CD14-positive monocyte (primary cell): Measurements from ENCODE around the gene PGM2. TPM values are rescaled to one million over a fixed set of nuclear protein-coding genes. Genes with fewer than 3 reads are reported as not detected.
"Not testable (repeated sequence)": the region's sequence is repeated elsewhere in the genome, so short reads cannot be mapped to it uniquely, and the experiment has no call there.

ENCODE experiments used
- DNase-seq, 3 donors: peaks; one replicate each; pipeline ENCODE4 v3.0.0-alpha.2; 2011 to 2022
- H2AFZ ChIP-seq: 2 replicates; pipeline ENCODE4 v1.6.0; 2012; ENCODE audit warnings: mild to moderate bottlenecking, low read depth, low read length, inconsistent platforms; ENCODE audit not compliant: insufficient read depth, poor library complexity, severe bottlenecking
- H3K27ac ChIP-seq, 2 donors: 1 replicate in 1 of 2; 2 replicates in 1 of 2; pipeline ENCODE4 v1.5.1; 2012 to 2013; ENCODE audit warnings: low read length in 2 of 2, control low read depth in 1 of 2, inconsistent platforms in 1 of 2, low read depth in 1 of 2, mild to moderate bottlenecking in 1 of 2
- H3K27me3 ChIP-seq, 2 donors: one replicate each; pipeline versions ENCODE4 v1.6.0 to v1.6.1; 2011 to 2013; ENCODE audit warnings: low read length in 2 of 2; ENCODE audit not compliant: control insufficient read depth in 2 of 2, insufficient read depth in 2 of 2
- H3K36me3 ChIP-seq, 2 donors: replicated peaks in 1 of 2; 1 replicate in 1 of 2; 2 replicates in 1 of 2; pipeline versions ENCODE4 v1.5.1 to v1.6.1; 2012 to 2013; ENCODE audit warnings: low read length in 2 of 2, control low read depth in 1 of 2, inconsistent platforms in 1 of 2, mild to moderate bottlenecking in 1 of 2; ENCODE audit not compliant: insufficient read depth in 2 of 2, control insufficient read depth in 1 of 2
- H3K4me1 ChIP-seq, 2 donors: 1 replicate in 1 of 2; 2 replicates in 1 of 2; pipeline versions ENCODE4 v1.5.1 to v1.6.1; 2012 to 2013; ENCODE audit warnings: low read length in 2 of 2, control low read depth in 1 of 2, inconsistent platforms in 1 of 2, mild to moderate bottlenecking in 1 of 2, moderate library complexity in 1 of 2; ENCODE audit not compliant: insufficient read depth in 2 of 2, control insufficient read depth in 1 of 2
- H3K4me2 ChIP-seq: replicated peaks from 2 replicates; pipeline ENCODE3; 2012; ENCODE audit warnings: low read length, moderate library complexity, mild to moderate bottlenecking; ENCODE audit not compliant: poor library complexity, severe bottlenecking; ENCODE audit errors: extremely low read depth
- H3K4me3 ChIP-seq, 3 experiments: fragments of 200-600 bp in 1 of 3; sonication (generic) in 1 of 3; replicated peaks in 1 of 3; 1 replicate in 2 of 3; 2 replicates in 1 of 3; pipeline ENCODE4 v1.5.1; 2011 to 2013; ENCODE audit warnings: low read length in 3 of 3, mild to moderate bottlenecking in 3 of 3, control low read depth in 2 of 3, low read depth in 2 of 3, inconsistent platforms in 1 of 3, moderate library complexity in 1 of 3
- H3K79me2 ChIP-seq: 2 replicates; pipeline ENCODE4 v1.6.0; 2012; ENCODE audit warnings: mild to moderate bottlenecking, control low read depth, inconsistent platforms, low read length, moderate library complexity; ENCODE audit not compliant: insufficient read depth
- H3K9ac ChIP-seq: 2 replicates; pipeline ENCODE4 v1.6.0; 2017; ENCODE audit warnings: low read length, mild to moderate bottlenecking; ENCODE audit not compliant: insufficient read depth, poor library complexity, severe bottlenecking
- H3K9me3 ChIP-seq, 2 donors: replicated peaks in 1 of 2; 1 replicate in 1 of 2; 2 replicates in 1 of 2; pipeline versions ENCODE4 v1.5.1 to v1.6.1; 2012 to 2013; ENCODE audit warnings: low read length in 2 of 2, control low read depth in 1 of 2; ENCODE audit not compliant: control insufficient read depth in 1 of 2, insufficient read depth in 1 of 2
- H4K20me1 ChIP-seq: 2 replicates; pipeline ENCODE4 v1.6.0; 2012; ENCODE audit warnings: mild to moderate bottlenecking, low read length, control low read depth, moderate library complexity; ENCODE audit not compliant: insufficient read depth
- H3K27ac Mint-ChIP-seq, 7 donors: one replicate each; pipeline ENCODE4 v1.8.0; 2020; ENCODE audit warnings: mild to moderate bottlenecking in 7 of 7, mixed read lengths in 7 of 7, moderate library complexity in 6 of 7, inconsistent platforms in 2 of 7
- H3K27me3 Mint-ChIP-seq, 3 donors: one replicate each; pipeline ENCODE4 v1.8.0; 2021 to 2022; ENCODE audit warnings: low read depth in 3 of 3, mild to moderate bottlenecking in 3 of 3, mixed read lengths in 3 of 3, moderate library complexity in 3 of 3, inconsistent platforms in 1 of 3
- H3K36me3 Mint-ChIP-seq, 2 donors: one replicate each; pipeline ENCODE4 v1.8.0; 2020; ENCODE audit warnings: mixed read lengths in 2 of 2, inconsistent platforms in 1 of 2, mild to moderate bottlenecking in 1 of 2
- H3K4me1 Mint-ChIP-seq: one replicate; pipeline ENCODE4 v1.8.0; 2020; ENCODE audit warnings: mild to moderate bottlenecking, mixed read lengths
- H3K4me3 Mint-ChIP-seq, 2 donors: one replicate each; pipeline ENCODE4 v1.8.0; 2020; ENCODE audit warnings: mild to moderate bottlenecking in 2 of 2, mixed read lengths in 2 of 2, moderate library complexity in 1 of 2
- H3K9me3 Mint-ChIP-seq, 7 donors: one replicate each; pipeline ENCODE4 v1.8.0; 2020 to 2022; ENCODE audit warnings: mixed read lengths in 7 of 7, mild to moderate bottlenecking in 6 of 7, moderate library complexity in 6 of 7, inconsistent platforms in 2 of 7
- WGBS: methylation state at CpG from one replicate; pipeline ENCODE4 v1.1.5; 2013; ENCODE audit warnings: missing lambda C conversion rate; ENCODE audit not compliant: insufficient coverage; 5-methylcytosine and 5-hydroxymethylcytosine counted together
- intact Hi-C, 2 donors: fragments of 100-400 bp; cut with micrococcal nuclease; formaldehyde crosslinking; loops; one replicate each; pipeline versions ENCODE4 v1.15.0 to v1.15.1; 2023
- polyA plus RNA-seq, 3 donors: library from polyadenylated mRNA; depleted of rRNA in 1 of 3; unstranded in 2 of 3; stranded (reverse) in 1 of 3; fragments of 300-500 nt in 2 of 3; fragments of >200 nt in 1 of 3; fragmentation: Illumina TruSeq in 2 of 3; gene quantifications; 1 replicate in 2 of 3; 2 replicates in 1 of 3; pipeline ENCODE4 v1.2.3, GENCODE V29; 2012 to 2021
- TF ChIP-seq, protein P1 (sequence below): fragments of 200-600 bp; IDR thresholded peaks from one replicate; pipeline ENCODE4 v1.8.0; 2022; ENCODE audit warnings: antibody characterized with exemption, mild to moderate bottlenecking

Gene PGM2
- polyA plus RNA-seq, 3 donors = 17.8 to 48.6 (median 46.2) TPM

DNA sequence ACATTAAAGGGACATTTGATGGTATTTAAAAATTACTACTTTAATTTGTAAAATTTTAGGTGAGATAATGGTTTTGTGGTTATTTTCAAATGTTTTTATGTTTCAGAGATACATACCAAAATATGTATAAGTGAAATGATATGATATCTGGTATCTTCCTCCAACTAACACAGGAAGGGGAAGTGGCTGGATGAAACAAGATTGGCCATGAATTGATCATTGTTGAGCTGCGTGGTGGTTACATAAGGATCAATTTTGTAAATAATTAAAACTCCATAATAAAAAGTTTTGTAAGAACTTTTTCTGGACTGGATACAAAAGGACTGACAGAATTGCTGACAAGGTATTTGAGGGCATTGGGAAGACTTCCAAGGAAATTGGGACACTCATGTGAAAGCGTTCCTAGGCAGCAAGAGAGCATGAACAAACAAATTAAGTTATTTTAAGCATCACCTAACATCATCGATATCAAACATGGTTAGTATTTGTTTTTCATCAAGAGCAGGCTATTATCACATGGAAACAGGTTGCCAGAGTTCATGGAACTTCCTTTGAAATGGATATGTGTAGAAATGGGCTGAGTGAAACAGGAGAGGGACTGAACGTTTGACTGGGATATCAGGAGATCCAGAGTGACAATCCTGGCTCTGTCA lies 4.4 kb upstream of the PGM2 start:
- Histone ChIP-seq H3K4me2 (no peak overlapping the region), H3K4me1 (peaks cover 5 to 13% of the 10 kb centered on the region in 2 donors), H3K9ac (no peak overlapping the region), H3K79me2 (peaks cover 11% of the 10 kb centered on the region), H3K9me3 (no peaks in the 10 kb centered on the region), H3K36me3 (no peaks in the 10 kb centered on the region), H3K27ac (no peak overlapping the region), H3K4me3 (no peak overlapping the region), H2AFZ (no peak overlapping the region), H4K20me1 (no peaks in the 10 kb centered on the region), H3K27me3 (no peaks in the 10 kb centered on the region)
- no peaks in the 10 kb centered on the region for H3K36me3 Mint-ChIP-seq
- no peak for DNase-seq
- peaks cover 11% of the 10 kb centered on the region for H3K4me1 Mint-ChIP-seq
- H3K27ac Mint-ChIP-seq = no peak overlapping the region
- H3K27me3 Mint-ChIP-seq = peaks cover 0 to 2% (median 0%) of the 10 kb centered on the region in 3 donors
- peaks cover 0 to 9% (median 7%) of the 10 kb centered on the region in 7 donors for H3K9me3 Mint-ChIP-seq
- intact Hi-C loops = loop anchor here in 1 of 2 donors (10.0 kb wide), 2 partner anchors 73 to 217 kb away; partner anchors contain the start of gene TBC1D1
- no peak overlapping the region for H3K4me3 Mint-ChIP-seq
- TF ChIP-seq, protein P1, sequence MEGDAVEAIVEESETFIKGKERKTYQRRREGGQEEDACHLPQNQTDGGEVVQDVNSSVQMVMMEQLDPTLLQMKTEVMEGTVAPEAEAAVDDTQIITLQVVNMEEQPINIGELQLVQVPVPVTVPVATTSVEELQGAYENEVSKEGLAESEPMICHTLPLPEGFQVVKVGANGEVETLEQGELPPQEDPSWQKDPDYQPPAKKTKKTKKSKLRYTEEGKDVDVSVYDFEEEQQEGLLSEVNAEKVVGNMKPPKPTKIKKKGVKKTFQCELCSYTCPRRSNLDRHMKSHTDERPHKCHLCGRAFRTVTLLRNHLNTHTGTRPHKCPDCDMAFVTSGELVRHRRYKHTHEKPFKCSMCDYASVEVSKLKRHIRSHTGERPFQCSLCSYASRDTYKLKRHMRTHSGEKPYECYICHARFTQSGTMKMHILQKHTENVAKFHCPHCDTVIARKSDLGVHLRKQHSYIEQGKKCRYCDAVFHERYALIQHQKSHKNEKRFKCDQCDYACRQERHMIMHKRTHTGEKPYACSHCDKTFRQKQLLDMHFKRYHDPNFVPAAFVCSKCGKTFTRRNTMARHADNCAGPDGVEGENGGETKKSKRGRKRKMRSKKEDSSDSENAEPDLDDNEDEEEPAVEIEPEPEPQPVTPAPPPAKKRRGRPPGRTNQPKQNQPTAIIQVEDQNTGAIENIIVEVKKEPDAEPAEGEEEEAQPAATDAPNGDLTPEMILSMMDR = no peak
- 100% methylated on average over 1 of the region's 4 CpGs for WGBS

DNA sequence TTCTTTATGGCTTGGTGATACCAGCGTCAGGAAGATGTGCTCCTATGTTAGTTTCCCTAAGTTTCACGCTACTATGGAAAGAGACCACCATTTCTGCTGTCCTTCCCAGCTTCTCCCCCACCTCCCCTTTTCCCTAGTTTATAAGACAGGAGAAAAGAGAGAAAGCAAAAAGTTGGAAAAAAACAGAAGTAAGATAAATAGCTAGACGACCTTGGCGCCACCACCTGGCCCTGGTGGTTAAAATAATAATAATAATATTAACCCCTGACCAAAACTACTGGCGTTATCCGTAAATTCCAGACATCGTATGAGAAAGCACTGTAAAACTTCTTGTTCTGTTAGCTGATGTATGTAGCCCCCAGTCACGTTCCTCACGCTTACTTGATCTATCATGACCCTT lies 985 bp upstream of the PGM2 start:
- not testable (repeated sequence) for H3K9me3 Mint-ChIP-seq, H3K36me3 Mint-ChIP-seq, H3K36me3 ChIP-seq, H3K9me3 ChIP-seq, DNase-seq, H3K27me3 Mint-ChIP-seq, H3K27me3 ChIP-seq
- H3K4me1 ChIP-seq = peaks cover 23 to 33% of the 10 kb centered on the region in 2 donors
- H3K79me2 ChIP-seq = peaks cover 43% of the 10 kb centered on the region
- peak overlapping the region; percentile 40 to 86 for H3K27ac ChIP-seq
- intact Hi-C loops = loop anchor here in 1 of 2 donors (10.0 kb wide), 2 partner anchors 69 to 221 kb away; partner anchors contain the start of gene TBC1D1
- H3K27ac Mint-ChIP-seq = peak overlapping the region; percentile 87 to 98 (median 97)
- 0% methylated on average over 2 of the region's 9 CpGs for WGBS
- H2AFZ ChIP-seq = peak overlapping the region; percentile 100
- peaks cover 40% of the 10 kb centered on the region for H3K4me1 Mint-ChIP-seq
- H4K20me1 ChIP-seq = peaks cover 11% of the 10 kb centered on the region
- peak overlapping the region; percentile 53 to 99 (median 69) for H3K4me3 ChIP-seq
- H3K4me3 Mint-ChIP-seq = peak overlapping the region; percentile 98 to 100
- peak overlapping the region; percentile 99 for H3K4me2 ChIP-seq
- peak overlapping the region; percentile 87 for H3K9ac ChIP-seq
